ENCODE measurements around the gene MYO1F. TPM values are rescaled to one million over a fixed set of nuclear protein-coding genes. Genes with fewer than 3 reads are reported as not detected.

The MYO1F gene
- total and polyA plus RNA-seq, 2 donors (not counting 1 experiment from before 2014, with no cell fraction given): 76.3 to 126 TPM

DNA sequence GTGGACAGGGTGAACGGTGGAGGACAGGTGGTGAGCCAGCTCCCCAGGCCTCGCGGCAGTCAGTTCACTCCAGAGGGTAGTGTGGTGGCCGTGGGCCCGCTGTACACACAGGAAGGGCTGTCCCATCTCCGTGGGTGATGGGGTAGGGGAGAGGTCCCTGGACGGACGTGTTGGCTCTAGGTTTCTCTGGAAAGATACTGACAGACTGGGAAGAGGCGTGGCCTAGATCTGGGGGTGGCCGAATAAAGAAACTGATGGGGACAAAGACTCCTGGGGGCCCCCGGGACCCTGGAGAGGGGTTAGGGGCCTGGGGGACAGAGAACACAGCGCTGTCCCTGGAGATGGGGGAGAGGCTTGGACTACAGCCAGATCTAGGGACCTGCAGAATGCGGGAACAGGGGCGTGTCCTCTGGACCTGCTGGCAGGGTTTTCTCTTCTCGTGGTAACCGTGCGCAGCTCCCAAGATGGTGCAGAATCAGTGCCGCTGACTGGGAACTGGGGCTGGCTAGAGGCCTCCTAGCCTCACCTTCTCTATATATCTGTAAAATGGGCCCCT lies 70.8 kb downstream of the MYO1F start:
- H3K27ac Mint-ChIP-seq: peak overlapping the region; percentile 61
- H3K4me3 ChIP-seq (ENCODE audit: control extremely low read depth in 1 of 5, extremely low read depth in 1 of 5, insufficient read depth in 1 of 5, low read depth in 2 of 5, low read length in 4 of 5): peak overlapping the region in 4 of 5 experiments; percentile 64 to 72 (median 68)
- H3K27me3 Mint-ChIP-seq: no peaks in the 10 kb centered on the region
- POLR2A ChIA-PET: interaction anchor here (0.5 to 1.3 kb wide), 2 partner anchors 91 to 93 kb away, joined by 3 to 5 read pairs; partner anchors contain the start of gene MARCHF2
- peaks cover 9% of the 10 kb centered on the region for H3K4me1 Mint-ChIP-seq
- H3K27ac ChIP-seq (ENCODE audit: low read length in 2 of 2): no peak overlapping the region
- no peak for DNase-seq
- CTCF ChIA-PET: interaction anchor here (0.8 to 3.8 kb wide), 12 partner anchors 10 to 152 kb away, joined by 3 to 38 read pairs (median 6); partner anchors contain the start of genes HNRNPM, MARCHF2 and MYO1F
- H3K9me3 ChIP-seq (ENCODE audit: control extremely low read depth in 1 of 3, control insufficient read depth in 2 of 3, insufficient read depth in 1 of 3, low read length in 2 of 3): peaks cover 0 to 3% (median 0%) of the 10 kb centered on the region in 3 donors
- H3K79me2 ChIP-seq (ENCODE audit: control insufficient read depth, insufficient read depth, low read length): no peaks in the 10 kb centered on the region
- TF ChIP-seq CTCF (IDR thresholded peaks at IDR 0.05) (peak; percentile 39), EZH2 (IDR thresholded peaks at IDR 0.05; ENCODE audit: borderline replicate concordance, insufficient read depth, low read depth, low read length, poor library complexity, severe bottlenecking) (no peak)
- intact Hi-C loops (cut with micrococcal nuclease): loop anchor here (1.0 kb wide), 1 partner anchor 152 kb away; no protein-coding TSS in a partner anchor
- H3K36me3 ChIP-seq (replicated peaks in 1 of 2; ENCODE audit: control extremely low read depth in 1 of 2, control insufficient read depth in 1 of 2, extremely low read depth in 1 of 2, insufficient read depth in 2 of 2, low read length in 1 of 2): no peaks in the 10 kb centered on the region
- H3K4me2 ChIP-seq (replicated peaks; ENCODE audit: low read depth, low read length, poor library complexity, severe bottlenecking): peak overlapping the region; percentile 98
- no peaks in the 10 kb centered on the region for H4K20me1 ChIP-seq (ENCODE audit: control insufficient read depth, insufficient read depth, low read length, poor library complexity, severe bottlenecking)
- H3K4me1 ChIP-seq (ENCODE audit: control insufficient read depth in 2 of 2, insufficient read depth in 2 of 2, low read length in 2 of 2): peaks cover 0 to 24% of the 10 kb centered on the region in 2 donors
- WGBS (ENCODE audit: insufficient coverage): 47% methylated on average over 18 of the region's 18 CpGs
- no peak for ATAC-seq (ENCODE audit: low read depth)
- H3K9ac ChIP-seq (ENCODE audit: low read length): peak overlapping the region; percentile 71
- peaks cover 0 to 10% (median 2%) of the 10 kb centered on the region in 4 experiments for H3K27me3 ChIP-seq (replicated peaks in 1 of 4; ENCODE audit: control extremely low read depth in 1 of 4, control insufficient read depth in 3 of 4, insufficient read depth in 4 of 4, low read length in 3 of 4)
- H3K9me3 Mint-ChIP-seq (ENCODE audit: insufficient read depth): no peaks in the 10 kb centered on the region
- H2AFZ ChIP-seq (ENCODE audit: insufficient read depth, low read depth, low read length, poor library complexity, severe bottlenecking): peak overlapping the region; percentile 88
- H3K4me3 Mint-ChIP-seq: peak overlapping the region; percentile 93

All from B cell (primary cell).